ENCODE results near the gene CYFIP1. TPM values are rescaled to one million over a fixed set of nuclear protein-coding genes. Genes with fewer than 3 reads are reported as not detected.

Gene CYFIP1
- total and polyA plus RNA-seq, 11 donors, result 7.6 to 111 (median 32.8) TPM

DNA sequence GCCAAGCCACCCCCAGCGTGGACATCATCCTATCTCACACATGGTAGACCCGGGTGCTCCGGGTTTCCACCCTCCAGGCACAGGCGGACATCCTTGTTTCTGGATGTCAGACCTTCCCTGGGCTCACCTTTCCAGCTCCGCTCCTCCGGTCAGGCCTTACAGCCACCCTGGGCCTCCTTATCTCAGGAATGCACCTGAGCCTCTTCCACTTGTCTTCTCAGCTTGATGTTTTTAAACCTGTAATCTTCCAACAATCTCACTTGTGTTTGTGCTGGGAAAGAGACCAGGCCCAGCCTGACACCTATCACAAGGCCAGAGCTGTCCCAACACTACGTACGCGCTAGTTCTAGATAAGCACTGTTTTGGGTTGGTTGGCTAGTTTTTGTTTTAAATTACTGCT lies 87.8 kb downstream of the CYFIP1 start:
- no peak overlapping the region for H3K4me3 ChIP-seq
- H3K9me3 ChIP-seq, result no peaks in the 10 kb centered on the region
- no peak for ATAC-seq
- H3K27me3 ChIP-seq, result no peaks in the 10 kb centered on the region
- H3K27ac ChIP-seq, result no peak overlapping the region
- peaks cover 0 to 7% (median 0%) of the 10 kb centered on the region in 12 donors for H3K4me1 ChIP-seq
- no peak for DNase-seq
- WGBS, 4 donors, result 82 to 89% (median 85%) methylated on average over 9 of the region's 9 CpGs
- peaks cover 2 to 87% (median 64%) of the 10 kb centered on the region in 9 donors for H3K36me3 ChIP-seq
- no peak for TF ChIP-seq POLR2A (IDR thresholded peaks at IDR 0.05)
- TF ChIP-seq, protein P1, sequence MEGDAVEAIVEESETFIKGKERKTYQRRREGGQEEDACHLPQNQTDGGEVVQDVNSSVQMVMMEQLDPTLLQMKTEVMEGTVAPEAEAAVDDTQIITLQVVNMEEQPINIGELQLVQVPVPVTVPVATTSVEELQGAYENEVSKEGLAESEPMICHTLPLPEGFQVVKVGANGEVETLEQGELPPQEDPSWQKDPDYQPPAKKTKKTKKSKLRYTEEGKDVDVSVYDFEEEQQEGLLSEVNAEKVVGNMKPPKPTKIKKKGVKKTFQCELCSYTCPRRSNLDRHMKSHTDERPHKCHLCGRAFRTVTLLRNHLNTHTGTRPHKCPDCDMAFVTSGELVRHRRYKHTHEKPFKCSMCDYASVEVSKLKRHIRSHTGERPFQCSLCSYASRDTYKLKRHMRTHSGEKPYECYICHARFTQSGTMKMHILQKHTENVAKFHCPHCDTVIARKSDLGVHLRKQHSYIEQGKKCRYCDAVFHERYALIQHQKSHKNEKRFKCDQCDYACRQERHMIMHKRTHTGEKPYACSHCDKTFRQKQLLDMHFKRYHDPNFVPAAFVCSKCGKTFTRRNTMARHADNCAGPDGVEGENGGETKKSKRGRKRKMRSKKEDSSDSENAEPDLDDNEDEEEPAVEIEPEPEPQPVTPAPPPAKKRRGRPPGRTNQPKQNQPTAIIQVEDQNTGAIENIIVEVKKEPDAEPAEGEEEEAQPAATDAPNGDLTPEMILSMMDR (IDR thresholded peaks at IDR 0.05), result no peak
- intact Hi-C loops (cut with DNase I), result no loop called here

DNA sequence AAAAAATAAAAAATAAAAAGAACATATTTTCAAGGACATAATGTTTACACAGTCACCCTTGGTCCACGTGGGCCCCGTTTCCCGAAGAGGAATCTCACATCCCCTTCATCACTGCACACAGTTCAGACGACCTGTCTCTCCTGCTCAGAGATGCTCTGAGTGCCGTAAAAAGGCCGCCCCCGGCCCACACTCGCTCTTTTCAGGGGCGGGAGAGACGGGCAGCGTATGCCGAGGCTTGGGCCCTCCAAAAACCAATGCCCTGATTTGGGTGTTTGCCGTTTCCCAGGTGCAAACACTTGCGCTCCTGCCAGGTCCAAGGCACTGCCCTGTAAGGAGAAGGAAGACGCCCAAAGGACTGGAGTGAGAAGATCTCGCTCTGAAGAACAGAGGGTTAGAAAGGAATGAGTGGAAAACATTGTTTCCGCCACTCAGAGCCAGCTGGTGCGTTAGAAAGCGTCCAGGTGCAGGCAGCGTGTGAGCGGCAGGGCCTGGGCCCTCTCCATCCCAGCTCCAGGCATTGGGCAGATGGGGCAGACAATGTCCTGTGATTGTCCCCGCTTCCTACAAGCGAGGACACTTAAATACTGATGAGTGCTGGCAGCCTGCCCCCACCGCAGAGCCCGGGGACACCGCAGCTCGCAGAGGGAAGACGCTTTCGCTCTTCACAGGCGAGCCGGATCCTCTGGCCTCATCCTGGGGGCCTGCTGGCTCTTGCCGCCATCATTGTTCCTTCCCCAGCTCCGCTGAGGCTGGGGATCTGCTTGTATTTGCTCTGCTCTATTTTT lies 88.5 kb downstream of the CYFIP1 start:
- H3K36me3 ChIP-seq, result peaks cover 2 to 87% (median 65%) of the 10 kb centered on the region in 9 donors
- no peak overlapping the region for H3K27ac ChIP-seq
- H3K9me3 ChIP-seq, result no peaks in the 10 kb centered on the region
- no peaks in the 10 kb centered on the region for H3K27me3 ChIP-seq
- no peak for DNase-seq
- intact Hi-C loops (cut with DNase I), result no loop called here
- no peak overlapping the region for H3K4me3 ChIP-seq
- H3K4me1 ChIP-seq, result peaks cover 0 to 8% (median 0%) of the 10 kb centered on the region in 12 donors
- TF ChIP-seq, protein P1 (IDR thresholded peaks at IDR 0.05), result no peak
- no peak for TF ChIP-seq POLR2A (IDR thresholded peaks at IDR 0.05)
- ATAC-seq, result no peak
- WGBS, 4 donors, result 88 to 92% (median 90%) methylated on average over 33 of the region's 33 CpGs

DNA sequence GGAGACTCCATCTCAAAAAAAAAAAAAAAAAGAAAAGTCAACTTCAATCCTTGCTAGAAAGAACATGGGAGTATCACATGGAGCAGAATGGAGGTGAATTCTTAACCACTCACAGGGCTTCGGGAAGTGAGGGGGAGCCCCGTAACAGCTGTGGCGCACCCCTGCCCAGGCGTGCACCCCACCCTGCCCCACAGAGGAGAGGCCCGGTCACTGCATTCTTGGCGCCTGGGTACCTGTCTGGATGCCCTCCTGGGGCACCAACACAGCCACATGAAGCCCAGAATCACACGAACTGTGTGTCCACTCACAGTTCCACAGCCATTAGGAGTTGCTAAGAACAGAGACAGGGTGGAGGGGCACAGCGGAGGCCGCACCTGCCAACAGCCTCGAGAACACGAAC lies 89.9 kb downstream of the CYFIP1 start:
- Histone ChIP-seq H3K27me3 (no peaks in the 10 kb centered on the region), H3K4me3 (no peak overlapping the region), H3K27ac (no peak overlapping the region), H3K9me3 (no peaks in the 10 kb centered on the region), H3K4me1 (peaks cover 0 to 8% (median 0%) of the 10 kb centered on the region in 12 donors), H3K36me3 (peaks cover 2 to 86% (median 61%) of the 10 kb centered on the region in 9 donors)
- WGBS, 4 donors, result 93 to 98% (median 94%) methylated on average over 11 of the region's 11 CpGs
- TF ChIP-seq, protein P1 (IDR thresholded peaks at IDR 0.05), result no peak
- TF ChIP-seq POLR2A (IDR thresholded peaks at IDR 0.05), result no peak
- no peak for ATAC-seq
- intact Hi-C loops (cut with DNase I), result no loop called here
- no peak for DNase-seq

DNA sequence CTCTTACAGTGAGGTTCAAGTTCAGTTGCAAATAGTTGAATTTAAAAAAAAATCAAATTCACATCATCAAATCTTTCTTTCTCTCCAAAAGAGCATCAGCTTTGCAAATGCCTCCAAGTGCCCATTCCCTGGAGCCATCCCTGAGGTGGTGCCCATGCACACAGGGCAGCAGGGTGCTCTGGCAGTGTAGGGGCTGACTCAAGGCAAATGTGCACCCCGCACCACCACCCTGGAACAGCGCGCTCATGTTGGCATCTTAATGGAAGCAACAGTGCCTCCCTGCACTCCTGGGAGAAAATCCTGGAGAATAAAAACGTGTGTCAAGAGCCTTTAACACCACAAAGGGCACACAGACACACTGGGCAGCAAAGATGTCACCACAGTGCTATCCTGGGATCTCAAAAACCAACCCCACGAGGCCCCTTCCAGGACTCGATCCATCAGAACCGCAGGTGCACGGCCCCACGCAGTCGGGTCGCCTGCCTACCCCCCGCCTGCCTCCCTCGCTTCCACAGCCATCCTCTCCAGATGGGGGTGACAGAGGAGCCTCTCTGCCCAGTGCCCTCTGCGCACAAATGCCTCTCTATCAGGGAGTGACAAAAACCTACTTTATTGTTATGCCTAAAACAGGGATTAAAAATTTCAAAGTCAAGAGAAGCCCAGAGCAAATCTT lies 90.9 kb downstream of the CYFIP1 start:
- no peak for TF ChIP-seq POLR2A (IDR thresholded peaks at IDR 0.05)
- TF ChIP-seq, protein P1 (IDR thresholded peaks at IDR 0.05), result no peak
- Histone ChIP-seq H3K36me3 (peaks cover 2 to 82% (median 63%) of the 10 kb centered on the region in 9 donors), H3K27ac (no peak overlapping the region), H3K9me3 (no peaks in the 10 kb centered on the region), H3K4me1 (peaks cover 0 to 8% (median 0%) of the 10 kb centered on the region in 12 donors), H3K27me3 (no peaks in the 10 kb centered on the region), H3K4me3 (no peak overlapping the region)
- ATAC-seq, result no peak
- intact Hi-C loops (cut with DNase I), result no loop called here
- DNase-seq, result no peak
- 93% methylated on average over 14 of the region's 14 CpGs for WGBS, 4 donors

All from heart left ventricle (tissue), 16 donors.